HepG2 (cell line): Measurements from ENCODE around the gene SLX9. TPM values are rescaled to one million over a fixed set of nuclear protein-coding genes. Genes with fewer than 3 reads are reported as not detected.
A peak's percentile ranks its signal among the peaks of the same experiment; 100 is the strongest.

Experiments
- ETV6 ChIP-seq: sonication (generic); formaldehyde crosslinking; conservative IDR thresholded peaks from 2 replicates; pipeline ENCODE4 v1.4.0; 2020; ENCODE audit warnings: missing genetic modification reagents
- IRX3 ChIP-seq: sonication (generic); formaldehyde crosslinking; IDR thresholded peaks from 2 replicates; pipeline ENCODE4 v1.8.1; 2023; ENCODE audit warnings: mild to moderate bottlenecking, low read depth, missing genetic modification reagents, borderline replicate concordance
- JUNB ChIP-seq: sonication (generic); formaldehyde crosslinking; IDR thresholded peaks from 2 replicates; pipeline ENCODE4 v1.8.0; 2022; ENCODE audit warnings: missing genetic modification reagents, mild to moderate bottlenecking, borderline replicate concordance
- MTF1 ChIP-seq: sonication (generic); formaldehyde crosslinking; IDR thresholded peaks from 2 replicates; pipeline ENCODE4 v1.5.0; 2020; ENCODE audit warnings: missing genetic modification reagents
- NBN ChIP-seq: fragments of 450-650 bp; conservative IDR thresholded peaks from 2 replicates; pipeline ENCODE4 v1.6.1; 2017
- NFE2 ChIP-seq: sonication (generic); formaldehyde crosslinking; IDR thresholded peaks from 2 replicates; pipeline ENCODE4 v1.4.0; 2020; ENCODE audit warnings: missing genetic modification reagents
- PITX1 ChIP-seq: sonication (generic); formaldehyde crosslinking; IDR thresholded peaks from 2 replicates; pipeline ENCODE4 v1.5.1; 2020; ENCODE audit warnings: mild to moderate bottlenecking, missing genetic modification reagents
- RFX3 ChIP-seq: IDR thresholded peaks from 2 replicates; pipeline ENCODE4 v1.6.1; 2016; ENCODE audit warnings: missing biosample characterization, missing genetic modification reagents
- RNF2 ChIP-seq: fragments of 450-650 bp; conservative IDR thresholded peaks from 2 replicates; pipeline ENCODE4 v1.6.1; 2016; ENCODE audit warnings: low read depth
- TARDBP ChIP-seq: sonication (generic); formaldehyde crosslinking; IDR thresholded peaks from 2 replicates; pipeline ENCODE4 v1.8.0; 2022; ENCODE audit warnings: mild to moderate bottlenecking, missing genetic modification reagents
- U2AF1 ChIP-seq: fragments of 200-400 bp; formaldehyde crosslinking; optimal IDR thresholded peaks from 2 replicates; pipeline ENCODE3; 2017; ENCODE audit warnings: mild to moderate bottlenecking, low read depth, low read length
- ZBTB7B ChIP-seq: sonication (generic); formaldehyde crosslinking; IDR thresholded peaks from 2 replicates; pipeline ENCODE4 v1.4.0; 2020; ENCODE audit warnings: missing genetic modification reagents
- ZNF431 ChIP-seq: sonication (generic); formaldehyde crosslinking; IDR thresholded peaks from 2 replicates; pipeline ENCODE4 v1.9.0; 2022; ENCODE audit warnings: missing genetic modification reagents, low read depth, mild to moderate bottlenecking, borderline replicate concordance
- ZNF614 ChIP-seq: IDR thresholded peaks from 2 replicates; pipeline ENCODE4 v1.6.1; 2018; ENCODE audit warnings: missing biosample characterization, missing genetic modification reagents, inconsistent platforms, borderline replicate concordance
- ZNF644 ChIP-seq: IDR thresholded peaks from 2 replicates; pipeline ENCODE4 v1.6.1; 2016; ENCODE audit warnings: low read depth
- ZNF713 ChIP-seq: sonication (generic); formaldehyde crosslinking; IDR thresholded peaks from 2 replicates; pipeline ENCODE4 v1.4.0; 2020; ENCODE audit warnings: mild to moderate bottlenecking, missing genetic modification reagents
- ZNF737 ChIP-seq: sonication (generic); formaldehyde crosslinking; IDR thresholded peaks from 2 replicates; pipeline ENCODE4 v1.5.0; 2020; ENCODE audit warnings: missing genetic modification reagents, mild to moderate bottlenecking, borderline replicate concordance
- ZNF850 ChIP-seq: sonication (generic); formaldehyde crosslinking; conservative IDR thresholded peaks from 2 replicates; pipeline ENCODE4 v1.9.0; 2021; ENCODE audit warnings: mild to moderate bottlenecking, missing genetic modification reagents
- polyA plus RNA-seq, 8 experiments: library from polyadenylated mRNA; depleted of rRNA in 3 of 8; stranded (reverse) in 7 of 8; unstranded in 1 of 8; fragments of >200 nt; fragmentation: Illumina TruSeq in 4 of 8; extraction: Trizol in 4 of 8; gene quantifications; 2 replicates each; pipeline versions ENCODE4 v1.2.1 to v1.2.3, GENCODE V29; 2011 to 2016; ENCODE audit warnings: low read depth in 4 of 8, missing spikeins in 1 of 8, mixed read lengths in 1 of 8; ENCODE audit not compliant: insufficient read depth in 1 of 8
- total RNA-seq, 5 experiments: library from RNA; depleted of rRNA; stranded (reverse); fragments of >200 nt; fragmentation: Illumina TruSeq; extraction: Trizol; gene quantifications; 2 replicates each; pipeline ENCODE4 v1.2.3, GENCODE V29; 2016; ENCODE audit warnings: low read depth in 1 of 5
- TF ChIP-seq, protein P1 (sequence below): IDR thresholded peaks from 2 replicates; pipeline ENCODE4 v1.6.1; 2012; ENCODE audit warnings: low read depth, low read length, improper control_type of control experiment
- TF ChIP-seq, protein P2 (sequence below): IDR thresholded peaks from 2 replicates; pipeline ENCODE4 v1.6.1; 2016; ENCODE audit warnings: low read depth
- TF ChIP-seq, protein P3 (sequence below): sonication (generic); formaldehyde crosslinking; conservative IDR thresholded peaks from 2 replicates; pipeline ENCODE4 v1.4.0; 2020; ENCODE audit warnings: missing genetic modification reagents
- TF ChIP-seq, protein P4 (sequence below): IDR thresholded peaks from 2 replicates; pipeline ENCODE4 v1.6.1; 2018; ENCODE audit warnings: missing genetic modification reagents

The SLX9 gene
- total and polyA plus RNA-seq, 2 of the 13 experiments (the other 11 are each of a cell fraction or from before 2014, with no cell fraction given): 21.0 to 47.1 TPM

DNA sequence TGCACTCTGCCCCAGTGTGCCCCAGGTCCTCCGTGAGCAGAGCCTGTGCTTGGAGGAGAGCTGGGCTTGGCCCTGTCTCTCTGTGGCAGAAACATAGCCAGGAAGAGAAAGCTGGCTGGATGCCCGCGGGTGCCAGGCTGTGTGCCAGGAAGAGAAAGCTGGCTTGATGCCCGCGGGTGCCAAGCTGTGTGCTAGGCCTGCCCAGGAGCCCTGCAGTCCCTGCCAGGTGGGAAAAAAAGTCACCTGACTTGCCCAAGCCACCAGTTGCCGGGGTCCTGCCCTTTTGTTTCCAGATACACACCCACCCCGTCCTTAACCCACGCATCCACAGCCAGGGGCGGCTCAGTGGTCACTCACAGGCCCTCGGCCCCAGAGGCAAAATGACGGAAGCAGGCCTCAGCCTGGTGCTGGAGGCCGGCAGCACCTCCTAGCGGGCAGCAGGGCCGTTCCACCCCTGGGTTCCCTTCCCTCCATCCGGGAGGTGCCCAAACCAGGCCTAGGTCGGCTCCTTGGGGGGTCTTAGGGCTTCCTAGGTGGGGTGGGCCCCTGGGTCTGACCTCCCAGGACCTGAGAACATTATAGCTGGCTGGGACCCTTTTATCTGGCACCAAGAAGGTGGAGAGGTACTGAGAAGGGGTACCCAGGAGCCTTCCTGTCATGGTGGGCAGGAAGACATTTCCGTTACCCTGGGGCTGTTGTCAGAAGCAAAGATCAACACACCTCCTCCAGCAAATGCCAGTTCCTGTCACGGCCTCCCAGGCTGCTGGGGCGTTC lies 28.3 kb upstream of the SLX9 start (continued):
- TF ChIP-seq, protein P1, sequence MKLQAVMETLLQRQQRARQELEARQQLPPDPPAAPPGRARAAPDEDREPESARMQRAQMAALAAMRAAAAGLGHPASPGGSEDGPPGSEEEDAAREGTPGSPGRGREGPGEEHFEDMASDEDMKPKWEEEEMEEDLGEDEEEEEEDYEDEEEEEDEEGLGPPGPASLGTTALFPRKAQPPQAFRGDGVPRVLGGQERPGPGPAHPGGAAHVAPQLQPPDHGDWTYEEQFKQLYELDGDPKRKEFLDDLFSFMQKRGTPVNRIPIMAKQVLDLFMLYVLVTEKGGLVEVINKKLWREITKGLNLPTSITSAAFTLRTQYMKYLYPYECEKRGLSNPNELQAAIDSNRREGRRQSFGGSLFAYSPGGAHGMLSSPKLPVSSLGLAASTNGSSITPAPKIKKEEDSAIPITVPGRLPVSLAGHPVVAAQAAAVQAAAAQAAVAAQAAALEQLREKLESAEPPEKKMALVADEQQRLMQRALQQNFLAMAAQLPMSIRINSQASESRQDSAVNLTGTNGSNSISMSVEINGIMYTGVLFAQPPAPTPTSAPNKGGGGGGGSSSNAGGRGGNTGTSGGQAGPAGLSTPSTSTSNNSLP: no peak
- TF ChIP-seq RFX3 (CRISPR knock-in tag): no peak
- TF ChIP-seq, protein P2, sequence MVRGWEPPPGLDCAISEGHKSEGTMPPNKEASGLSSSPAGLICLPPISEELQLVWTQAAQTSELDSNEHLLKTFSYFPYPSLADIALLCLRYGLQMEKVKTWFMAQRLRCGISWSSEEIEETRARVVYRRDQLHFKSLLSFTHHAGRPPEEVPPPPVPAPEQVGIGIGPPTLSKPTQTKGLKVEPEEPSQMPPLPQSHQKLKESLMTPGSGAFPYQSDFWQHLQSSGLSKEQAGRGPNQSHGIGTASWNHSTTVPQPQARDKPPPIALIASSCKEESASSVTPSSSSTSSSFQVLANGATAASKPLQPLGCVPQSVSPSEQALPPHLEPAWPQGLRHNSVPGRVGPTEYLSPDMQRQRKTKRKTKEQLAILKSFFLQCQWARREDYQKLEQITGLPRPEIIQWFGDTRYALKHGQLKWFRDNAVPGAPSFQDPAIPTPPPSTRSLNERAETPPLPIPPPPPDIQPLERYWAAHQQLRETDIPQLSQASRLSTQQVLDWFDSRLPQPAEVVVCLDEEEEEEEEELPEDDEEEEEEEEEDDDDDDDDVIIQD (CRISPR knock-in tag): no peak
- TF ChIP-seq ZNF644 (CRISPR knock-in tag): no peak
- TF ChIP-seq, protein P3, sequence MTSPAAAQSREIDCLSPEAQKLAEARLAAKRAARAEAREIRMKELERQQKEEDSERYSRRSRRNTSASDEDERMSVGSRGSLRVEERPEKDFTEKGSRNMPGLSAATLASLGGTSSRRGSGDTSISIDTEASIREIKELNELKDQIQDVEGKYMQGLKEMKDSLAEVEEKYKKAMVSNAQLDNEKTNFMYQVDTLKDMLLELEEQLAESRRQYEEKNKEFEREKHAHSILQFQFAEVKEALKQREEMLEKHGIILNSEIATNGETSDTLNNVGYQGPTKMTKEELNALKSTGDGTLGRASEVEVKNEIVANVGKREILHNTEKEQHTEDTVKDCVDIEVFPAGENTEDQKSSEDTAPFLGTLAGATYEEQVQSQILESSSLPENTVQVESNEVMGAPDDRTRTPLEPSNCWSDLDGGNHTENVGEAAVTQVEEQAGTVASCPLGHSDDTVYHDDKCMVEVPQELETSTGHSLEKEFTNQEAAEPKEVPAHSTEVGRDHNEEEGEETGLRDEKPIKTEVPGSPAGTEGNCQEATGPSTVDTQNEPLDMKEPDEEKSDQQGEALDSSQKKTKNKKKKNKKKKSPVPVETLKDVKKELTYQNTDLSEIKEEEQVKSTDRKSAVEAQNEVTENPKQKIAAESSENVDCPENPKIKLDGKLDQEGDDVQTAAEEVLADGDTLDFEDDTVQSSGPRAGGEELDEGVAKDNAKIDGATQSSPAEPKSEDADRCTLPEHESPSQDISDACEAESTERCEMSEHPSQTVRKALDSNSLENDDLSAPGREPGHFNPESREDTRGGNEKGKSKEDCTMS (CRISPR knock-in tag): no peak
- TF ChIP-seq PITX1 (CRISPR knock-in tag): no peak
- TF ChIP-seq ZNF713 (CRISPR knock-in tag): no peak
- no peak for TF ChIP-seq NBN
- no peak for TF ChIP-seq JUNB (CRISPR knock-in tag)
- no peak for TF ChIP-seq U2AF1
- no peak for TF ChIP-seq ETV6
- 0 out of 2 replicates have a peak, but pooled peaks have one; percentile 41 for TF ChIP-seq IRX3 (CRISPR knock-in tag)
- no peak for TF ChIP-seq ZNF737
- TF ChIP-seq TARDBP (CRISPR knock-in tag): peak; percentile 8; the same call in 1 of the 2 replicates
- TF ChIP-seq ZNF431 (CRISPR knock-in tag): peak; percentile 35; the same call in 1 of the 2 replicates
- peak; percentile 94 for TF ChIP-seq ZBTB7B (CRISPR knock-in tag)
- no peak for TF ChIP-seq NFE2 (CRISPR knock-in tag)
- no peak for TF ChIP-seq RNF2
- TF ChIP-seq ZNF850 (CRISPR knock-in tag): no peak
- TF ChIP-seq MTF1 (CRISPR knock-in tag): no peak
- TF ChIP-seq, protein P4, sequence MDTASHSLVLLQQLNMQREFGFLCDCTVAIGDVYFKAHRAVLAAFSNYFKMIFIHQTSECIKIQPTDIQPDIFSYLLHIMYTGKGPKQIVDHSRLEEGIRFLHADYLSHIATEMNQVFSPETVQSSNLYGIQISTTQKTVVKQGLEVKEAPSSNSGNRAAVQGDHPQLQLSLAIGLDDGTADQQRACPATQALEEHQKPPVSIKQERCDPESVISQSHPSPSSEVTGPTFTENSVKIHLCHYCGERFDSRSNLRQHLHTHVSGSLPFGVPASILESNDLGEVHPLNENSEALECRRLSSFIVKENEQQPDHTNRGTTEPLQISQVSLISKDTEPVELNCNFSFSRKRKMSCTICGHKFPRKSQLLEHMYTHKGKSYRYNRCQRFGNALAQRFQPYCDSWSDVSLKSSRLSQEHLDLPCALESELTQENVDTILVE (CRISPR knock-in tag): no peak
- 0 out of 2 replicates have a peak, but pooled peaks have one; percentile 15 for TF ChIP-seq ZNF614 (CRISPR knock-in tag)
